ENCODE measurements around the gene GTF2H1.

The GTF2H1 gene

DNA sequence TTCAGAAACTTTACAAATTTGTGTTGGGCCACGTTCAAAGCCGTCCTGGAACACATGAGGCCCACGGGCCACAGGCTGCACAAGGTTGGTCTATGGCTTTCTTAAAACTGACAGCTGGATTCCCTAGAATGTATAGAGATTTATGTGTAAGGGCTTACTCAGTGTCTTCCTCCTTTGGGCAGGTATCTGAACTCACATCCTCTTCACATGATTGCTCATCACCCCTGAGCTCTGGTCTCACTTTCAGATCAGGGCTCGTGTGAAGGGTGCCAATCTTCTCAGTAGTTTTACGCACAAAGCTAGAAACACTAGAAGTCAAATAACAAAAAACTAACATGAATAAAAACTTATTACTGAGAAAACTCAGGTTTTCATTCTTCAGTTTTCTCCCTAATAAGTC, 27.5 kb upstream of the GTF2H1 start:
- Histone ChIP-seq H3K4me1 (ENCODE audit: control insufficient read depth, insufficient read depth, low read length) (no peaks in the 10 kb centered on the region), H3K36me3 (ENCODE audit: control insufficient read depth in 2 of 2, insufficient read depth in 1 of 2, low read length in 2 of 2) (peaks cover 0 to 88% of the 10 kb centered on the region in 2 experiments; a peak in 2 of 3 replicates), H3K4me3 (ENCODE audit: low read depth, low read length) (no peak overlapping the region), H3K9me3 (ENCODE audit: control insufficient read depth, insufficient read depth, low read depth, low read length) (no peaks in the 10 kb centered on the region), H3K27ac (ENCODE audit: extremely low read depth, low read depth, low read length) (no peak overlapping the region)
- CTCF ChIA-PET: interaction anchor here (0.6 kb wide), 1 partner anchor 356 kb away, joined by 4 read pairs; no protein-coding TSS in a partner anchor
- TF ChIP-seq ZNF433 (tag by site-specific recombination; IDR thresholded peaks at IDR 0.05; ENCODE audit: low read depth): no peak
- TF ChIP-seq ZNF138 (tag by site-specific recombination; IDR thresholded peaks at IDR 0.05; ENCODE audit: borderline replicate concordance): no peak
- no peak for TF ChIP-seq ZNF174 (tag by site-specific recombination; IDR thresholded peaks at IDR 0.05)
- TF ChIP-seq ZBTB6 (tag by site-specific recombination; IDR thresholded peaks at IDR 0.05): no peak
- no peak for TF ChIP-seq ZNF707 (tag by site-specific recombination; IDR thresholded peaks at IDR 0.05)
- no peak for TF ChIP-seq GLI4 (tag by site-specific recombination; IDR thresholded peaks at IDR 0.05)
- no peak for TF ChIP-seq ZNF670 (tag by site-specific recombination; IDR thresholded peaks at IDR 0.05; ENCODE audit: low read depth)
- no peak for TF ChIP-seq ZNF580 (tag by site-specific recombination; IDR thresholded peaks at IDR 0.05)
- TF ChIP-seq ZNF391 (tag by site-specific recombination; IDR thresholded peaks at IDR 0.05; ENCODE audit: borderline replicate concordance, low read depth): no peak
- TF ChIP-seq, protein P1, sequence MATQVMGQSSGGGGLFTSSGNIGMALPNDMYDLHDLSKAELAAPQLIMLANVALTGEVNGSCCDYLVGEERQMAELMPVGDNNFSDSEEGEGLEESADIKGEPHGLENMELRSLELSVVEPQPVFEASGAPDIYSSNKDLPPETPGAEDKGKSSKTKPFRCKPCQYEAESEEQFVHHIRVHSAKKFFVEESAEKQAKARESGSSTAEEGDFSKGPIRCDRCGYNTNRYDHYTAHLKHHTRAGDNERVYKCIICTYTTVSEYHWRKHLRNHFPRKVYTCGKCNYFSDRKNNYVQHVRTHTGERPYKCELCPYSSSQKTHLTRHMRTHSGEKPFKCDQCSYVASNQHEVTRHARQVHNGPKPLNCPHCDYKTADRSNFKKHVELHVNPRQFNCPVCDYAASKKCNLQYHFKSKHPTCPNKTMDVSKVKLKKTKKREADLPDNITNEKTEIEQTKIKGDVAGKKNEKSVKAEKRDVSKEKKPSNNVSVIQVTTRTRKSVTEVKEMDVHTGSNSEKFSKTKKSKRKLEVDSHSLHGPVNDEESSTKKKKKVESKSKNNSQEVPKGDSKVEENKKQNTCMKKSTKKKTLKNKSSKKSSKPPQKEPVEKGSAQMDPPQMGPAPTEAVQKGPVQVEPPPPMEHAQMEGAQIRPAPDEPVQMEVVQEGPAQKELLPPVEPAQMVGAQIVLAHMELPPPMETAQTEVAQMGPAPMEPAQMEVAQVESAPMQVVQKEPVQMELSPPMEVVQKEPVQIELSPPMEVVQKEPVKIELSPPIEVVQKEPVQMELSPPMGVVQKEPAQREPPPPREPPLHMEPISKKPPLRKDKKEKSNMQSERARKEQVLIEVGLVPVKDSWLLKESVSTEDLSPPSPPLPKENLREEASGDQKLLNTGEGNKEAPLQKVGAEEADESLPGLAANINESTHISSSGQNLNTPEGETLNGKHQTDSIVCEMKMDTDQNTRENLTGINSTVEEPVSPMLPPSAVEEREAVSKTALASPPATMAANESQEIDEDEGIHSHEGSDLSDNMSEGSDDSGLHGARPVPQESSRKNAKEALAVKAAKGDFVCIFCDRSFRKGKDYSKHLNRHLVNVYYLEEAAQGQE (tag by site-specific recombination; IDR thresholded peaks at IDR 0.05): no peak
- TF ChIP-seq ZNF239 (tag by site-specific recombination; IDR thresholded peaks at IDR 0.05): no peak
- TF ChIP-seq ZNF146 (tag by site-specific recombination; IDR thresholded peaks at IDR 0.05): no peak
- TF ChIP-seq KLF10 (tag by site-specific recombination; IDR thresholded peaks at IDR 0.05): no peak
- TF ChIP-seq, protein P2, sequence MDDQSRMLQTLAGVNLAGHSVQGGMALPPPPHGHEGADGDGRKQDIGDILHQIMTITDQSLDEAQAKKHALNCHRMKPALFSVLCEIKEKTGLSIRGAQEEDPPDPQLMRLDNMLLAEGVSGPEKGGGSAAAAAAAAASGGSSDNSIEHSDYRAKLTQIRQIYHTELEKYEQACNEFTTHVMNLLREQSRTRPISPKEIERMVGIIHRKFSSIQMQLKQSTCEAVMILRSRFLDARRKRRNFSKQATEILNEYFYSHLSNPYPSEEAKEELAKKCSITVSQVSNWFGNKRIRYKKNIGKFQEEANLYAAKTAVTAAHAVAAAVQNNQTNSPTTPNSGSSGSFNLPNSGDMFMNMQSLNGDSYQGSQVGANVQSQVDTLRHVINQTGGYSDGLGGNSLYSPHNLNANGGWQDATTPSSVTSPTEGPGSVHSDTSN (CRISPR knock-in tag; IDR thresholded peaks at IDR 0.05): no peak
- TF ChIP-seq ZNF18 (tag by site-specific recombination; IDR thresholded peaks at IDR 0.05): no peak
- POLR2A ChIA-PET: interaction anchor here (1.4 kb wide), 1 partner anchor 20 kb away, joined by 4 read pairs; no protein-coding TSS in a partner anchor

- ChIA-PET POLR2A (interaction anchor here (1.4 kb wide), 1 partner anchor 20 kb away, joined by 4 read pairs; no protein-coding TSS in a partner anchor), CTCF (interaction anchor here (0.6 kb wide), 2 partner anchors 183 to 356 kb away, joined by 4 to 5 read pairs; no protein-coding TSS in a partner anchor)
- no peak overlapping the region for H3K27ac ChIP-seq (ENCODE audit: extremely low read depth, low read depth, low read length)
- TF ChIP-seq ZBTB20 (tag by site-specific recombination; IDR thresholded peaks at IDR 0.05): no peak
- no peak for TF ChIP-seq ZNF501 (tag by site-specific recombination; IDR thresholded peaks at IDR 0.05)
- TF ChIP-seq ZNF529 (tag by site-specific recombination; IDR thresholded peaks at IDR 0.05; ENCODE audit: insufficient replicate concordance): no peak
- TF ChIP-seq WT1 (tag by site-specific recombination; IDR thresholded peaks at IDR 0.05): no peak
- TF ChIP-seq GLIS2 (tag by site-specific recombination; IDR thresholded peaks at IDR 0.05): no peak
- TF ChIP-seq KLF17 (tag by site-specific recombination; IDR thresholded peaks at IDR 0.05): no peak
- TF ChIP-seq ZNF843 (tag by site-specific recombination; IDR thresholded peaks at IDR 0.05): no peak
- TF ChIP-seq ZNF174 (tag by site-specific recombination; IDR thresholded peaks at IDR 0.05): no peak
- TF ChIP-seq BCL11A (tag by site-specific recombination; IDR thresholded peaks at IDR 0.05; ENCODE audit: low read depth): no peak
- no peaks in the 10 kb centered on the region for H3K9me3 ChIP-seq (ENCODE audit: control insufficient read depth, insufficient read depth, low read depth, low read length)
- H3K4me3 ChIP-seq (ENCODE audit: low read depth, low read length): no peak overlapping the region
- H3K36me3 ChIP-seq (ENCODE audit: control insufficient read depth in 2 of 2, insufficient read depth in 1 of 2, low read length in 2 of 2): peaks cover 0 to 88% of the 10 kb centered on the region in 2 experiments; a peak in 2 of 3 replicates
- H3K4me1 ChIP-seq (ENCODE audit: control insufficient read depth, insufficient read depth, low read length): no peaks in the 10 kb centered on the region
Measured at GRCh38 chr11:18295316-18295715, 27.1 kb upstream of the GTF2H1 start.

All from HEK293 (cell line).